HG03045 (cell line): ENCODE measurements around the gene SBK3.
"Not testable (repeated sequence)": the region's sequence is repeated elsewhere in the genome, so short reads cannot be mapped to it uniquely, and the experiment has no call there.

ENCODE experiments used
- ATAC-seq: cut with Tn5 transposase; IDR thresholded peaks from one replicate; pipeline ENCODE4 v1.9.1; 2021; ENCODE audit warnings: mild to moderate bottlenecking, moderate library complexity; ENCODE audit not compliant: unreplicated experiment

SBK3 gene, protein sequence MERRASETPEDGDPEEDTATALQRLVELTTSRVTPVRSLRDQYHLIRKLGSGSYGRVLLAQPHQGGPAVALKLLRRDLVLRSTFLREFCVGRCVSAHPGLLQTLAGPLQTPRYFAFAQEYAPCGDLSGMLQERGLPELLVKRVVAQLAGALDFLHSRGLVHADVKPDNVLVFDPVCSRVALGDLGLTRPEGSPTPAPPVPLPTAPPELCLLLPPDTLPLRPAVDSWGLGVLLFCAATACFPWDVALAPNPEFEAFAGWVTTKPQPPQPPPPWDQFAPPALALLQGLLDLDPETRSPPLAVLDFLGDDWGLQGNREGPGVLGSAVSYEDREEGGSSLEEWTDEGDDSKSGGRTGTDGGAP

DNA sequence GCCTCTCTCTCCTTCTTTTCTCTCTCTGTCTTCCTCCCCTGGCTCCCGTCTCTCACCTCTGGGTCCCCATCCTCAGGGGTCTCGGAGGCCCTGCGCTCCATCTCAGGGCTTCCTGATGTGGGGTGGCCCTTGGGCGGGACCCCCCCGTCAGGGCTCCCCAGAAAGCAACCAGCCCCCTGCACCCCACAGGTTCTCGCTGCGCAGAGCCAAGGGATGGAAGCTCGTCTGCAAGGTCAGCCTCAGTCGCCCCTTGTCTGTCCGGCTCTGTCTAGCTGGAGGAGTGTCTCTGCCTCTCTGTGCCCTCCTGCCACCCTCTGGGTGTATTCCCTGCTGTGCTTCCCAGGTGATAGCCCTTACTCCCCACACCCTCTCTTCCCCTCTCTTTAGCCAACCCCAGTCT, at the start of gene SBK3:
TSS of gene SBK3 (minus strand) at position 101 of the 400 bp plus-strand sequence. CDS start at position 101, 0 bp downstream.
- no peak for ATAC-seq

DNA sequence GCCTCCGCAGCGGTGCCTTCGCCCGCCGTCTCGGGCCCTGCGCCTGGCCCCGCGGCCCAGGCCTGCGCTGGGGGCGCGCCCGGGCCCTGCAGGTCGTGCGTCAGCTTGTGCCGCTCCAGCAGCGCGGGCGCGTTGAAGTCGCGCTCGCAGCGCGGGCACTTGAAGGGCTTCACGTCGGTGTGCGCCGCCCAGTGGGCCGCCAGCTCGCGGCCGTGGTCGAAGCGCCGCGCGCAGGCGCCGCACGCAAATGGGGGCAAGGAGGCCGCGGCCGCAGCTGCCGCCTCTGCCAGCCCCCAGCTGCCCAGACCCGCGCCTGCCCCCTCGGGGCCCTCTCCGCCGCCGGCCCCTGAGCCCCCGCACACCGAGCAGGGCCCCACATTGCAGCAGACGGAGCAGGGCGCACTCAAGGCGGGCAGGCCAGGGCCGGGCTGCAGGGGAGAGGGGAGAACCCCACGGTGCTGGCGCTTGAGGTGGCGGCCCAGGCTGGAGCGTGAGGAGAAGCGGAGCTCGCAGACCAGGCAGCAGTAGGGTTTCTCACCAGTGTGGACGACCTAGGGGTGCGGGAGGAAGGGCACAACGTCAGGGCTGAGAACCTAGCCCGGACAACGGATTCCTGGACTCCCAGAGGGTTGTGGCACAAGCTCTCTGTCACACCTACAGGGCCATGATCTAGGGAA, 47.9 kb upstream of the SBK3 start:
- no peak for ATAC-seq

DNA sequence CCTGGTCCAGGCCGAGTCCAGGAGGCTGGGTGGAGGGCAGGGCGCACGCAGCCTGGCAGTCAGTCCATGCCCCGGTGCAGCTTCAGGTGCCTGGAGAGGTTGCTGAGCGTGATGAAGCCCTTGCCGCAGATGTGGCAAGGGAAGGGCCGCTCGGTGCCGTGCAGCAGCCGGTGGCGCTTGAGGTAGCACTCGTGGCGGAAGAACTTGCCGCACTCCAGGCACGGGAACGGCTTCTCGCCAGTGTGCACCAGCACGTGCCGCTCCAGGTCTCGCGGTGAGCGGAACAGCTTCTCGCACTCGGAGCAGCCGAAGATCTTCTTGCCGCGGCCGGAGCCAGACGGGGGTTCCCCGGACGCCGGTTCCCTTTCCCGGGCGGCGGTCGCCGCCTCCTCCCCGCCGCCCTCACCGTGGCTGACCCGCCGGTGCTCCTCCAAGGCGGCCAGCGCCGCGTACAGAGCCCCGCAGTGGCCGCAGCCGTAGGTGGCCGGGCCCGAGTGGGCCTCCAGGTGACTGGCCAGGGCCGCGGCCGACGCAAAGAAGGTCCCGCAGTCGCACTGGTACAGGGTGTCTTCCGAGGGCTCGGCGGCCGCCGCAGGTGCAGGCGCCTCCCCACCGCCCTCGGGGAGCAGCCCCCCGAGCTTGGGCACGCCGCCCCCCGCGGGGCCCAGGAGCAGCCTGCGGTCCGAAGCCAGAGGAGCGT, 47.2 kb upstream of the SBK3 start:
- ATAC-seq, result no peak

DNA sequence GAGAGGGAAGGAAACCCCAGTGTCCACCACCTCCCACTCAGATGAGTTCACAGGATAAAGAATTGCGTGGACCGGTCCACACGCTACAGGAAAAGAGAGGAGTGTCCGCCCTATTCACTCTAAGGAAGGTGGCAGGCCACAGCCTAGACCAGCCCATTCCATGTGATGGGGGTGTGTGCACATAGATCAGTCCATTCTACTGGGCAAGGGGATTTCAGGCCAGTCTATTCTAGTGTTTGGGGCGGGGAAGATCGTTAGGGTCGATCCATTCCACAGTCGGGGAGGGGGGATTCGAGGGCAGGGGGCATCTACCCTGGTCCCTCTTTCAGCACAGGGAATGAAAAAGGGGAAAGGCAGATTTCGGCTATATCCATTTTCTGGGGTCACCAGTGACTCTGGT, 46.2 kb upstream of the SBK3 start:
- ATAC-seq, result no peak

DNA sequence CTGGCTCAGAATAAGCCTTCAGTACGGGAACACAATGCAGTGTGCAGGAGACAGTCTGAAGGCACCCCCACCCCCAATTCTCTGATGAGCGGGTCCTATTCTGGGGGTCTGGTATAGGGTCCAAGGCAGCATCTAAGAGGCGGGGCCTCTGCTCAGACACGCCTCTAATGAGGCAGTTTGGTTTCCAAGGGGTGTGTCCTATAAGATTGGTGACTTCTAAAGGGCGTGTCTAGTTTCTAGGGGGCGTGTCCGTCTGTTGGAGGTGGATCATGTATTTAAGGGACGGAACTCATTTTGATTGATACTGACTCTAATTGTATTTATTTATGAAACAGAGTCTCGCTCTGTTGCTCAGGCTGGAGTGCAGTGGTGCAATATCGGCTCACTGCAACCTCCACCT, 45.3 kb upstream of the SBK3 start:
- no peak for ATAC-seq

DNA sequence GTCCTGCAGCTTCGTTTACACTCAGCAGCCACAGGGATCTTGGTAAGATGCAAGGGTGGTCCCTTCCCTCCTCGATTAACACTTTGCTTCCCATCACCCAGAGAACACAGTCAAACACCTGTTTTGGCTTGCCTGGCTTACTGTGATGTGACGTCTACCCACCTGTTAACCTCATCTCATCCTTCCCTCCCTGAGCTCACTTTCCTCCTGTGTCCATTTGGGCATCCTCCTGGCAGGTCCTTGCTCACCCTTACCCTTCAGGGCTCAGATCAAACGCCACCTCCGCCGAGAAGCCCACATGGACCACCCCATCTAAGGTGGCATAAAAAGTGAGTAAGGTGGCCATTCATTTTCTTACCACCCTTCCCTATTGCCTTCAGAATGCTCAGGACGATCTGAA, 44.8 kb upstream of the SBK3 start:
- ATAC-seq, result no peak

DNA sequence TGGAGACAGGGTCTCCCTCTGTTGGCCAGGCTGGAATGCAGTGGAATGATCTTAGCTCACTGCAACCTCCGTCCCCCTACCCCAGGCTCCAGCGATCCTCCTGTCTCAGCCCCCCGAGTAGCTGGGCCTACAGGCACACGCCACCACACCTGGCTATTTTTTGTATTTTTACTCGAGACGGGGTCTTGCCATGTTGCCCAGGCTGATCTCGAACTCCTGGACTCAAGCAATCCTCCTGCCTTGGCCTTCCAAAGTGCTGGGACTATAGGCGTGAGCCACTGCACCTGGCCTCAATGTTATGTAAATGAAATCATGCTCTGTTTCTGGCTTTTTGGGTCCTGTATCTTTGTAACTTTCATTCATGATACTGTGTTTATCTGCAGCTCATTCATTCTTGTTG, 43.4 kb upstream of the SBK3 start:
- ATAC-seq, result no peak

DNA sequence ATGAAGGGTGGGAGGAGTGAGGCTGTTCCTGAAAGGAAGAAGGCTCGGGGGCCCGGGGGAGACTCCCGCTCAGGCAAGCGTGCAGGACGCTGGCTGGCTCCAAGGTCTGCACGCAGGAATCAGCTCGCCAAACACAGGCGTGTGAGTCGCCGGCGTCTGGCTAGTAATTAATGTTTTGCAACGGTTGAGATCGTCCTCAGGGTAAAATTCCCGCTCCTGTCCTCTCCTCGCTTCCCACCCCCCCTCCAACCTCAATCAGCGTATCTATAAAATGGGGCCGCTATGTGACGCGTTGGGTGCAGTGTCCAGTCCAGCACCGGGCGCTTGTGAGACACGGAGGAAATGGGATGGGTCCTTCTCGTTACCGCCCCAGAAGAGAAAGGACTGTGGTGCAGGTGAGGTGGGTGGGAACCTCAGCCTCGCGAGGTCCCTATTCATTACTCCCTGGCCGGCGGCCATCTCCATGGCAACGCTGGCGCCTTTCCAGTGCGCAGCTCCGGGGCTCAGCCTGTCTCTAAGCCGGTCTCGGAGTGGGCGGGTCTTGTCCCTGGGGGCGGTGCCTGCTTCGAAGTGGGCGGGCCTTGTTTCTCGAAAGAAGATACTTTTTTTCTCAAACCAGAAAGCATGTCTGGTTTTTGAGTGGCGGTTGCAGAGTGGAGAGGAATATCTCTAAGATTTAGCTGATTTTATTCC, 41.8 kb upstream of the SBK3 start:
- ATAC-seq, result peak; percentile 82

DNA sequence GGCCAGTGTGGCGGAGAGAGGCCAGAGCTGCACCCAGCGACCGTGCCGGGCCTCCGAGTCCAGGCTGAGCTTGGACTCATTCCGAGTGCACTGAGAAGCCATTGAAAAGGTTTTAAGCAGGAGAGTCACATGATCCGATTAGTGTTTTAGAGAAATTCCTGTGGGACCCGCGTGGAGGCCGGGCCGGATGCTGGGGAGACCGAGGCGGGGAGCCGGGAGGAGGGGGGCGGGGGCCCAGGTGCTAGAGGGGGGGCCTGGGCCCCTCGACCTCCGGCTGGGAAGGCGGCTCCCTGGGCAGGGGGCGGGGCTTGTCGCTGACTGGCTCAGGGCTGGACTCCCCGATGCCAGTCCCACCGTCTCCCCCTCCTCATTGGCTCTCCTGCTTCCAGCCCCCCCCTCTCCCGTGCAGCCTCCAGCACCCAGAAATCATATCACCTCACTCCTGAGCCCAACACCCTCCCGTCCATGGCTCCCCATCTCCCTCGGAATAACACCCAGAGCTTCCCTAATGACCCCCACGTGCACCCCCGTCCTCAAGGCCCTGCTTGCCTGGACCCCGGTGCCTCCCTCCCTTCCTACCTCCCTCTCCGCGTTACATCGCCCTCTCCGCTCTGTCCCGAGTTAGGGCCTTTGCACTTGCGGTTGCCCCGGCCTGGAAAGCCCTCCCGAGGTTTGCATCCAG, 40.5 kb upstream of the SBK3 start:
- ATAC-seq, result no peak

DNA sequence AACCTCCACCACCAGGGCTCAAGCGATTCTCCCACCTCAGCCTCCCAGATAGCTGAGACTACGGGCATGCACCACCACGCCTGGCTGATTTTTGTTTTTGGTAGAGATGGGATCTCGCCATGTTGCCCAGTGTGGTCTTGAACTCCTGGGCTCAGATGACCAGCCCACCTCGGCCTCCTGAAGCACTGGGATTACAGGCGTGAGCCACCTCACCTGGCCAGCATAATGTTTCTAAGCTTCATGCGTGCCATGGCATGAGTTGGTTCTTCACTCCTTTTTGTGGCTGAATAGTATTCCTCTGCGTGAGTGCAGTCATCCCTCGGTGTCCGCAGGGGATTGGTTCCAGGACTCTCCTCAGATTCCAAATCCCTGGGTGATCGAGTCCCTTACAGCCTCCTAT, 39.5 kb upstream of the SBK3 start:
- ATAC-seq, result no peak

DNA sequence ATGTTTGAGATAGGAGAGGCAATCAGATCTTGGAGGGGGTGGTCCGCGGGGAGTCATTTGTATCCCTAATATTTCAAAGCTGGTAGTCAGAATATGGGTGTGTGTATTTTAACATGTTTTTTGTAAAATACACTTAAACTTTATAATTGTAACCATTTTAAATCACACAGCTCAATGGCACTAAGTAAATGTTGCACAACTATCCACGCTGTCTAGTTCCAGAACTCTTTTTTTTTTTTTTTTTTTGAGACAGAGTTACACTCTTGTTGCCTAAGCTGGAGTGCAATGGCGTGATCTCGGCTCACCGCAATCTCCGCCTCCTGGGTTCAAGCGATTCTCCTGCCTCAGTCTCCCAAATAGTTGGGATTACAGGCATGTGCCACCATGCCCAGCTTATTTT, 38.6 kb upstream of the SBK3 start:
- ATAC-seq, result not testable (repeated sequence)

DNA sequence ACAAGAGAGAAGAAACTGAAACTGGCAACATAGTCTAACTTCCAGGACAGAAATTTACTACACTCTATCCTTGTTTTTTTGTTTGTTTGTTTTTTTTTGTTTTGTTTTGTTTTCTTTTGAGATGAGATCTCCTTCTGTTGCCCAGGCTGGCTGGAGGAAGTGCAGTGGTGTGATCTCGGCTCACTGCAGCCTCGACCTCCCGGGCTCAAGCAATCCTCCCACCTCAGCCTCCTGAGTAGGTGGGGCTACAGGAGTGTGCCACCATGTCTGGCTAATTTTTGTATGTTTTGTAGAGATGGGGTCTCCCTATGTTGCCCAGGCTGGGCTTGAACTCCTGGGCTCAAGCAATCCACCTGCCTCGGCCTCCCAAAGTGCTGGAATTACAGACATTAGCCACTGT, 36.9 kb upstream of the SBK3 start:
- not testable (repeated sequence) for ATAC-seq

DNA sequence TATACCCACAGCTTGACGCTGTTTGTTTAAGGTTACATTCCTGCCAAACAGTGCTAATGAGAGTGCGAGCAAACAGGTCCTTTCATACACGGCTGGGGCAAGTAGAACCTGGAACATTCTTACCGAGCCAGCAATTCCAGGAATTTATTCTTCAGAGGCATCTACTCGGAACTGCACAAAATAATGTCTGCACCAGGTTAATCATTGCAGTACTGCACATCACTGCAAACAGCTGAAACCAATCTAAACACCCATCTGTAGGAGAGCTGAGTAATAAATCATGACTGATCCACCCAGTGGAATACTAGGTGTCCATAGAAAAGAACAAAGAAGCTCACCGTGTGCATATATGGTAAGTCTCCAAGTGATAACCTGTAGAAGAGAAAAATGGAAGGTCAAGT, 36.5 kb upstream of the SBK3 start:
- ATAC-seq, result no peak

DNA sequence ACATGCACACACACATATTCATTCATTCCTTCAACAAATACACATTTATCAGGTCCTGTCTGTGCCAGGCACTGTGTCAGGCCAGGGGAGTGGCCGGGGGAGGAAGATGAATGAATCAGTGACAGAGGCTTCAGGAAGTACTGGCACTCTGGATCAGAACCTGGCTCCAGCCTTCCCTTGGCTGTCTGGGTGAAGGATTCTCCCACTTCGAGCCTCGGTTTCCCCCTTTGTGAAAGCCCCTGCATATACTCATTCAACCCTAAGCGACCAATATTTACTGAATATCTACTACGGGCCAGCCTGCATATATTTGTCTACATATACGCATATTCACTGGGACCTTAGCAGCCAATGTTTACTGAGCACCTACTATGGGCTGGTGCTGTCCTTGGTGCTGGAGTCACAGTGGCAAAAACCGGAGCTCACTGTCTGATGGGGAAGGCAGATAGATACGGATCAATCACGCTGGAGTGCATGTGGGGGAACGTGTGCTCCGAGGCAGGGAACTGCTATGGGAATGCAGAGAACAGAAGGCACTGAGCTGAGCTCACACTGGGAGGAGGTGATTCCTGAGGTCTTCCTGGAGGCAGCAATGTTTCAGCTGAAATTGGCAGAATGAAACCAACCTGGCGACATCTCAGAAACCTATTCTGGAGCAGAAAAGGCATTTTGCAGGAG, 35.9 kb upstream of the SBK3 start:
- no peak for ATAC-seq

DNA sequence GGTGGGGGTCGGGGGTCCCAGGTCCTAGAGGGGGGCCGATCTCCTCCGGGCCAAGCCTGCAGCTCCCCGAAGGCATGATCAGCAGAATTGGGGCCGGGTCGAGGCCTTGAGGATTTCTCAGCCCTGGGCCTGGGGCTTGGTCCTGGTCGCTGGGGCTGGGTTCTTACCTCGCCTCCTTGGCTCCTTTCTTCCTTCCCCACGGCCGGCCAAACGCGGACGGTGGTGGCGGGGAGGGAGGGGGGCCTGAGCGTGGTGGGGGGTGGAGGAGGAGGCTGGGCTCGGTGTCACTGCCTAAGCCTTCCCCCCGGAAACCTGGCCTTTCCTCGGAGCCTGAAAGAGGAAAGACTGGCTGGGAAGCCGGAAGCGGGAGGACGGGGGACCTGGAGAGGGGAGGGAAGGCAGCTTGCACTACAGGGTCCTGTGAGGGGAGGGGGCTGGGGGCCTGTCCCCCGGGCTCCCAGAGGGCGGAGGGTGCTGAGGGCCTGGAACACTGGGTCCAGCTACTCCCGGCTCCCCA, 35.3 kb upstream of the SBK3 start, which contains the start of gene ZNF579:
TSS of gene ZNF579 (minus strand) at position 221 of the 517 bp plus-strand sequence. CDS start 1,209 bp downstream, outside the sequence.
- peak; percentile 37 for ATAC-seq

DNA sequence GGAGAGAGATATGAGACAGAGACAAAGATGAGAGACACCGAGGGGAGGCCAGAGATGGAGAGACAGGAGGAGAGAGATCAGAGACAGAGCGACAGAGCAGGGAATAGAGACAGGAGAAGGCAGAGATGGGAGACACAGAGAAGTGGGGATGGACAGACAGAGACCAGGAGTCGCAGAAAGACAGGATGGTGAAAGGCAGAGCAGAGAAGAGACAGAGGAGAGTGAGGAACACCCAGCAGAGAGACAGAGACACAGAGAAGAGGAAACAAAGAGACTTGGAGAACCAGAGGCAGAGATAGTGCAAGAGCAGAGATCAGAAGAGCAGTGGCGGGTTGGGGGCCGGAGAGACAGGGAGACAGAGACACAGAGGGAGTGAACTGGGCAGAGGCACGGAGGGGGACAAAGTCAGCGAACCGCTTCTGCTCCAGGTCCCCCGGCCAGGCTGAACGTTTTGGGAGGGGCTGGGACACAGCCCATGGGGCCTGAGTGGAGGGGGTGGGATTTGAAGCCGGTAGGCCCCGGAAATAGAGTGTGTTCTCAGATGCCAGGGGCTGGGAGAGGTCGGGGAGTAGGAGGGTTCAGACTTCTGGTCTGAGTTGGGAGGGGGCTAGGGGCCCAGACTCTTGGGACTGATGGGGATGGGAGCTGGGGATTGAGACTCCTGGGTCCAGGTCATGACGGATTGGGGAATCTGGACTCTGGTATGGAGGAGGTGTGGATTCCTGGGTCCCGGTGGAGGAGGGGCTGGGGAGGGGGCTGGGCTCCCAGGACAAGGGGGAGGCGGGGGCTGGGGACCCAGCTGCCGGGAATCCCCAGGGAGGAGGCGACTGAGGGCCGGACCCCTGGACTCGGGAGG, 34.7 kb upstream of the SBK3 start:
- ATAC-seq, result peak; percentile 25

DNA sequence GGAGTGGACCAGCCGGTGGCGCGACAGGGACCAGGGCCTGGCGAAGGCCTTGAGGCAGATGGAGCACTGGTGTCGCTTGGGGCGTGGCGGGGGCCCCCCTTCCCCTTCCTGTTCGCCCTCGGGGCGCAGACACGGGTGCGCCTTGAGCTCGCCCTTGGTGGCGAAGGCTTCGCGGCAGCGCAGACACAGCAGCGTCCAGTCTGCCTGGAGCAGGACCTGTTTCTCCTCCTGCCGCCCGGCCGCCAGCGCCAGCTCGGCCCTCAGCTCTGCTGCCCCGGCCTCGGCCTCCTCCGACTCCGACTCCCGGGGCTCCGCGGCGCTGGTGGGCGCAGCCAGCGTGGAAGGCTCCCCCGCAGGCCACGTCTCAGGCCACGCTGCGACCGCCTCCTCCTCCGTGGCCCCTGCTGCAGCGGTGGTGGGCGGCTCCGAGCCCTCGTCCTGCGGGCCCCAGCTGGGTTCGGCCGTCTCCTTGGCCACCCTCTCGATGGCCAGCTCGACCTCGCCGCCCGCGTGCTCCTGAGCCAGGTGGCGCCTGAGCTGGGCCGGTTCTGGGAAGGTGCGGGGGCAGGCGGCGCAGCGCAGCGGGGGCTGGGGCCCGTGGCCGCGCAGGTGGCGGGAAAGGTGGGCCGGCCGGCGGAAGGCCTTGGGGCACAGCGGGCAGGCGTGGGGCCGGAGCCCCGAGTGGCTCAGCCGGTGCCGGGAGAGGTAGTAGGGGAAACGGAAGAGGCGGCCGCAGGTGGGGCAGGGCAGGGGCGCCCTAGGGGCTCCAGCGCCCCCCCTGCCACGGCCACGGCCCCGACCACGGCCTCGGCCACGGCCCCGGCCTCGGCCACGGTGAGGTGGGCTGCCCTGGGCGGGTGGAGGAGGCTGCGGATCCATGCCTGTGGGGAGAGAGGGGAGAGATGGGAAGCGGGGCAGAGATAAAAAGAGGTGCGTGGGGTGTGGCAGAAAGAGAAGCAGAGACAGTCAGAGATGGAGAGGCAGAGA, 33.7 kb upstream of the SBK3 start:
- ATAC-seq, result no peak
